ENCODE measurements around the gene LAMP5. TPM values are rescaled to one million over a fixed set of nuclear protein-coding genes. Genes with fewer than 3 reads are reported as not detected.
A peak's percentile ranks its signal among the peaks of the same experiment; 100 is the strongest.

Gene LAMP5
- not detected in 2 replicates for total RNA-seq (2014; rRNA removed; shearing (Covaris generic))

- Histone ChIP-seq H3K27me3 (peaks cover 10% of the 10 kb centered on the region; the same call in 1 of the 2 replicates), H3K27ac (no peak within 1 kb of the TSS), H3K9me3 (replicated peaks) (no peaks in the 10 kb centered on the region), H3K4me3 (no peak within 1 kb of the TSS), H3K4me1 (no peaks in the 10 kb centered on the region), H3K36me3 (no peaks in the 10 kb centered on the region)
- DNase-seq: no peak
Observed at GRCh38 chr20:9514461-9515213, at the start of gene LAMP5. Gene LAMP5, plus strand, starts transcription at chr20:9514590. Its CDS starts 263 bp downstream, at chr20:9514853.

- Histone ChIP-seq H3K36me3 (no peaks in the 10 kb centered on the region), H3K4me3 (no peak overlapping the region), H3K4me1 (no peaks in the 10 kb centered on the region), H3K27ac (no peak overlapping the region), H3K9me3 (replicated peaks) (no peaks in the 10 kb centered on the region; the same call in 1 of the 2 replicates), H3K27me3 (no peaks in the 10 kb centered on the region)
- DNase-seq: peak in 1 of 2 experiments; percentile 18
Observed at GRCh38 chr20:9467995-9468394, 46.4 kb upstream of the LAMP5 start.

DNA sequence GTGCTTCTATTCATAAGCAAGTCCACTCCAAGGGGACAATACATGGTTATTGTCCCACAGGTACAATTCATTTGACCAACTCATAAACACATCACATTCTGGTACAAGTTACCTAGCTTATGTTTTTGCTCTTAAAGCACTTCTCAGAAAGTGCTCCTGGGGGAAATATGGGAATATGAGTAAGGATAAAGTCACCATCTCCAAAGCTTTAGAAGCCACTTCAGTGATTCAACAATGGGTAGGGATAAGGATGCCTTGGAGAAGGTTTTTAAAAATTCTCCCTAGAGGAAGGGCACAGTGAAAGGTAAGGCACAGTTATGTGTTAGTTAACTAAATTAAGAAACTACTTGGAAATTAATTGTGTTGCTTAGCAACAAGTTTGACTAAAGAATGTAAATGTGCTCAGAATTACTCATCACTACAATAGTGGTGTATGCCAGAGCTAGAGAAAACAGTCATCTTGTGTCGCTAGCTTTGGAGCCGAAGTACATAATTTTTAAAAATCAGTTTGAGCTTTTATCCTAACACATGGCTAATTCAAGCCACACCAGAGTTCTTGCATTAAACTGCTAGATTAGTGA lies 39.5 kb upstream of the LAMP5 start:
- H3K9me3 ChIP-seq (replicated peaks): no peaks in the 10 kb centered on the region
- no peak overlapping the region for H3K27ac ChIP-seq
- DNase-seq: no peak
- H3K4me3 ChIP-seq: no peak overlapping the region
- H3K36me3 ChIP-seq: no peaks in the 10 kb centered on the region
- H3K4me1 ChIP-seq: no peaks in the 10 kb centered on the region
- no peaks in the 10 kb centered on the region for H3K27me3 ChIP-seq

GRCh38 chr20:9475456-9475855 lies 38.9 kb upstream of the LAMP5 start:
- Histone ChIP-seq H3K27me3 (no peaks in the 10 kb centered on the region), H3K4me3 (no peak overlapping the region), H3K36me3 (no peaks in the 10 kb centered on the region), H3K4me1 (no peaks in the 10 kb centered on the region), H3K9me3 (replicated peaks) (no peaks in the 10 kb centered on the region), H3K27ac (no peak overlapping the region)
- DNase-seq: no peak

GRCh38 chr20:9476174-9476573 lies 38.2 kb upstream of the LAMP5 start:
- Histone ChIP-seq H3K27me3 (no peaks in the 10 kb centered on the region), H3K4me3 (no peak overlapping the region), H3K36me3 (no peaks in the 10 kb centered on the region), H3K27ac (no peak overlapping the region), H3K4me1 (no peaks in the 10 kb centered on the region), H3K9me3 (replicated peaks) (no peaks in the 10 kb centered on the region)
- no peak for DNase-seq

- H3K27ac ChIP-seq: no peak overlapping the region
- H3K36me3 ChIP-seq: no peaks in the 10 kb centered on the region
- H3K27me3 ChIP-seq: no peaks in the 10 kb centered on the region
- H3K4me1 ChIP-seq: no peaks in the 10 kb centered on the region
- DNase-seq: no peak
- no peaks in the 10 kb centered on the region for H3K9me3 ChIP-seq (replicated peaks)
- H3K4me3 ChIP-seq: no peak overlapping the region
Observed at GRCh38 chr20:9476637-9477036, 37.8 kb upstream of the LAMP5 start.

- no peaks in the 10 kb centered on the region for H3K4me1 ChIP-seq
Observed at GRCh38 chr20:9478771-9479170, 35.6 kb upstream of the LAMP5 start.

GRCh38 chr20:9480066-9480465 lies 34.3 kb upstream of the LAMP5 start:
- Histone ChIP-seq H3K4me3 (no peak overlapping the region), H3K36me3 (no peaks in the 10 kb centered on the region), H3K27me3 (no peaks in the 10 kb centered on the region), H3K27ac (no peak overlapping the region), H3K4me1 (no peaks in the 10 kb centered on the region), H3K9me3 (replicated peaks) (no peaks in the 10 kb centered on the region)
- no peak for DNase-seq

More at GRCh38 chr20:9478771-9479170, 35.6 kb upstream of the LAMP5 start:
- Histone ChIP-seq H3K27ac (no peak overlapping the region), H3K9me3 (replicated peaks) (no peaks in the 10 kb centered on the region), H3K27me3 (no peaks in the 10 kb centered on the region), H3K36me3 (no peaks in the 10 kb centered on the region), H3K4me3 (no peak overlapping the region)
- no peak for DNase-seq

GRCh38 chr20:9482180-9482579 lies 32.2 kb upstream of the LAMP5 start:
- Histone ChIP-seq H3K9me3 (replicated peaks) (no peaks in the 10 kb centered on the region), H3K4me1 (no peaks in the 10 kb centered on the region), H3K27me3 (no peaks in the 10 kb centered on the region), H3K27ac (no peak overlapping the region), H3K36me3 (no peaks in the 10 kb centered on the region), H3K4me3 (no peak overlapping the region)
- DNase-seq: no peak

DNA sequence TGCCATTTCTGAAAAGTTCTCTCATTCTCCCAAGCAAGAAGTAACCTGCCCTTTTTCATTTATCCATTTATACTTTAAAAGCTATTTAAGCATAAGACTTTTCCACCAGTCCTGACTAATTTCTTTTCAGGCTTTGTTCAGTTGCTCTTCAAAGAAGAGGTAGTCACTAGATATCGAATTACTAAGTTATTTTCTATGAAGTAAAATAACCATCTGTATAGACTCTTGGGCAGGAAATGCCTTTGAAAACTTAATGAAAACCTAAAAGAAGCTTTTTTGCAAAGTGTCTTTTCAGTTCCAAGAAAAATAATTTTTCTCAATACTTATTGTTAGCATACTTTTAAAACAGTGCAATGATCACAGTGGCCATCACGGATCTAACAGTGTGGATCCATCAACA lies 31.3 kb upstream of the LAMP5 start:
- no peaks in the 10 kb centered on the region for H3K9me3 ChIP-seq (replicated peaks)
- no peaks in the 10 kb centered on the region for H3K36me3 ChIP-seq
- H3K27me3 ChIP-seq: no peaks in the 10 kb centered on the region
- DNase-seq: no peak
- H3K4me1 ChIP-seq: no peaks in the 10 kb centered on the region
- no peak overlapping the region for H3K27ac ChIP-seq
- H3K4me3 ChIP-seq: no peak overlapping the region

DNA sequence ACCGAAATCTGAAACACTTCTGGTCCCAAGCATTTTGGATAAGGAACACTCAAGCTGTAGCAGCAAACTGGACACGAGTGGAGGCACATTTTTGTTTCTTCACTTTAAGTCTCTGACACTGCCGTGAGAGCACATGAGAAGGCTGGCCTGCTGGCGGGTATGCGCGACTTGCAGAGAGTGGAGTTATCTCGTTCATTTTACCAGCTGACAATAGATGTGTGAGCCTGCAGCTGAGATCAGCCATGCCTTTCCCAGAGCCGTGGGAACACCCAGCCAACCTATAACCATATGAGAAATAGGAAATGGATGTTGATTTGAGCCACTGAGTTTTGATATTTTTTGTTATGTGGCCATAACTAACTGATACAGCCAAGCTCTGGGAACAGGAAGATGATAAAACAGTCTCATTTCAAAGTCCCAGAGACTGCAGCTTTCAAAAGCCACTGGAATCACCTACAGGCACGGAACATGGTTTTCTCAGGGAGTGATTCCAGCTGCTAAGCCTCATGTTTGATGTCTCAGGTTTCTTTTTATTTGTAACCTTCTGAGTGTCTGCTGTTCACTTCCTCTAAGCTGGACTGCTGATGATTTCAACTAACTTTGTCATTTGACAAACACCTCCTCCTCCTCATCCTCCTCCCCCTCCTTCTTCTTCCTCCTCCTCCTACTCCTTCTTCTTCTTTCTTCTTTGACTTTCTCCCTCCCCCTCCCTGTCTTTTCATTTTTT lies 28.6 kb upstream of the LAMP5 start:
- Histone ChIP-seq H3K4me3 (no peak overlapping the region), H3K27me3 (no peaks in the 10 kb centered on the region; the same call in 1 of the 2 replicates), H3K27ac (no peak overlapping the region), H3K36me3 (no peaks in the 10 kb centered on the region), H3K4me1 (no peaks in the 10 kb centered on the region), H3K9me3 (replicated peaks) (no peaks in the 10 kb centered on the region)
- no peak for DNase-seq

DNA sequence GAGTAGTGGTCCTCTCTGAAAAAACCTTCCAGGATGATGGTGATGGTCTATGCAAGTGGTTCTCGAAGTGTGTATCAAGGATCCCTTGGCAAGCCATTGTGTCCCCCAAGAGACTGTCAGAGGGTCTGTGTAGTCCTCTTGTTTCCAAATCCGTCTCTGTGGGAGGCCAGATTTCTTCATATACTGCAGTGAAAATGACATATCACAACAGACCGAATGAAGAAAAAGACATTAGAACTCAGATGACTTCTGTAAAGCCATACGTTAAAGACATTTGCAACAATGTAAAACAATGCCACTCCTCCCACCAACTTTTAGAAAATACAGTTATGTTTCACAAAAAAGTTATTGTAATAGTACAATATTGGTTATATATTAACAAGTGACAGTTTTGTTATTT lies 27.2 kb upstream of the LAMP5 start:
- H3K27me3 ChIP-seq: no peaks in the 10 kb centered on the region; the same call in 1 of the 2 replicates
- H3K27ac ChIP-seq: no peak overlapping the region
- no peaks in the 10 kb centered on the region for H3K36me3 ChIP-seq

GRCh38 chr20:9488063-9488462 lies 26.3 kb upstream of the LAMP5 start:
- DNase-seq: no peak
- no peaks in the 10 kb centered on the region for H3K36me3 ChIP-seq

More for the DNA sequence above, 27.2 kb upstream of the LAMP5 start:
- Histone ChIP-seq H3K4me3 (no peak overlapping the region), H3K4me1 (no peaks in the 10 kb centered on the region), H3K9me3 (replicated peaks) (no peaks in the 10 kb centered on the region)
- no peak for DNase-seq

GRCh38 chr20:9490161-9490560 lies 24.2 kb upstream of the LAMP5 start:
- DNase-seq: no peak
- Histone ChIP-seq H3K27me3 (peaks cover 3% of the 10 kb centered on the region; the same call in 1 of the 2 replicates), H3K9me3 (replicated peaks) (no peaks in the 10 kb centered on the region), H3K4me3 (no peak overlapping the region), H3K4me1 (no peaks in the 10 kb centered on the region), H3K27ac (no peak overlapping the region), H3K36me3 (no peaks in the 10 kb centered on the region)

More at GRCh38 chr20:9488063-9488462, 26.3 kb upstream of the LAMP5 start:
- Histone ChIP-seq H3K27ac (no peak overlapping the region), H3K27me3 (no peaks in the 10 kb centered on the region; the same call in 1 of the 2 replicates), H3K9me3 (replicated peaks) (no peaks in the 10 kb centered on the region), H3K4me3 (no peak overlapping the region), H3K4me1 (no peaks in the 10 kb centered on the region)

- Histone ChIP-seq H3K27me3 (peaks cover 3% of the 10 kb centered on the region; the same call in 1 of the 2 replicates), H3K36me3 (no peaks in the 10 kb centered on the region), H3K4me1 (no peaks in the 10 kb centered on the region), H3K4me3 (no peak overlapping the region), H3K27ac (no peak overlapping the region), H3K9me3 (replicated peaks) (no peaks in the 10 kb centered on the region)
- DNase-seq: no peak
Observed at GRCh38 chr20:9490631-9491030, 23.8 kb upstream of the LAMP5 start.

Measured in SJCRH30 (cell line).